ENCODE measurements around the gene LAMC2.

Gene LAMC2

DNA sequence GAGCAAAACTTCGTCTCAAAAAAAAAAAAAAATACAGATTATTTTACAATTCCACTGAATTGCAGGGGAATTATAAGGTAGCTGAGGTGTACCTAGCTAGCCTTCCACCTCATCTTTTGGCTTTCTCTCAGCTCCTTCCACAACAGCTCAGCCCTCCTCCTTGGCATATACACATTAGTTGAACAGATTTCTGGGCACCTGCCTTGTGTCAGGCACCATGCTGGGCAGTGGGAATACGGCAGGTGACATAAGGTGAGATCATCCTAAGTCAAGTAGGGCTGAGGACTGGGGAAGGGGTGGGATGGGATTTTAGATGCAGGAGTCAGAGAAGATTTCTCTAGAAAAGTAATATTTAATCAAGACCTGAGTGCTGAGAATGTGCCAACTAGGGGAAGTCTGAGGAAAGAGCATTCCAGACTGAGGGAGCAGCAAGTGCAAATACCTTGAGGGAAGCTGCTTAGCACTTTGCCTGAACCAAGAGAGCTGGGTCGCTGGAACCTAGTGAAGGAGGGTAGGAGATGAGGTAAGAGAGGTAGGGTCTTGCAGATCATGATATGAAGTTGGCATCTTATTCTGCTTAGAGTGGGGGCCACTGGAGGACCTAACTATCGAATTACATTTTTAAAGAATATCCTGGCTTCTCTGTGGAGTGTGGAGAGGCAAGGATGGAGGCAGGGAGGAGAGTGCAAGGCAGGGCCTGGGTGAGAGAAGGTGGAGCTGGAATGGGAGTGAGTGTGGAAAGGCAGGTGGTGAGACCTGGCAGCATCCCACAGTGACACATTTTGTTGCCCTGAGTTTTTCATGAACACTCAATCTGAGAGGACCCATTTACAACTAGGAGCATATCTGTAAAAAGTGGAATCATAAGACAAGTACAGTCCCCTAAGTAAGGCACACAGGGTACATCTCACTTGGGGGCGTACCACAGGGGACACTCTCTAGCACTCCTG is 28.2 kb downstream of the LAMC2 start:
- no peak for DNase-seq (ENCODE audit: low spot score)

GRCh38 chr1:183215076-183215720 is 29.1 kb downstream of the LAMC2 start:
- DNase-seq (ENCODE audit: low spot score), result no peak

DNA sequence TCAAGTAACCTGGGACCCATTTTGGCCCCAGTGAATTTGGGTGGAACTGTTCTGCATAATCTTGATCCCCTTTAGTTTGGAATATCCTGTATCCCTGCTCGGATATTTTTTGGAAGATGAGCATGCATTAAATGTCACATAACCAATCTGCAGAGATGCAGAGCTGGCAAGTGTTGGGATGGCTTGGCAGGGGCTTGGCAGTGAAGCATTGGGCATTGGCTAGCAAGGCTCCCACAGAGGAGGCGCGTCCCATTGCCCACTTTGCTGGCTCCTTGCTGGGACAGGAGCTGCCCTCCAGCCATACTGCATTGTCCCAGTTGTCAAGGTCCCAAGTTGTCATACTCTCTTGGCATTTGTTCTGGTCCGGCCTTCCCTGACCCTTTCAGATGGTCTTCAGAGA is 29.9 kb downstream of the LAMC2 start:
- no peak for DNase-seq (ENCODE audit: low spot score)

DNA sequence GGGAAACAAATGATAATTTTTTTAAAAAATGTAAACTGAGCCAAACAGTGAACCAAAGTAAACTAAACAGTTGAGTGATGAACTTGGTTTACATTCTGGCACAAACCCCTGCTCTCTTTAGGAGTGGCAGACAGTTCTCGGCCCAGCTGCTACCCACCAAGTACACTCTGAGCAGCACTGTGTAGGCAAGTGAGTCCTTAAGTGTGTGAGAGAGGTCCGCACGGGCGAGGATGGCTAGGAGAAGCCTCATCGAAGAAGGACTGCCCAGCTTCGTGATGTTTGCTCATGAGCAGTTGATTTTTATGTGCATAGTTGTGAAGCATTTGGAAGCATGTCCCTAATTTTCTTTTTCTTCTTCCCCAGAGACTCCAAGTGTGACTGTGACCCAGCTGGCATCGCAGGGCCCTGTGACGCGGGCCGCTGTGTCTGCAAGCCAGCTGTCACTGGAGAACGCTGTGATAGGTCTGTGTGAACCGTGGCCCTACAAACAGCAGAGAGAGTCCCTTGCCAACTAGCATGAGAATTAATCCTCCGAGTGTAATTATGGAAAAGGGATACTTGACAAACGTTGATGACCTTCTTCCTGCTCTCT is 32.1 kb downstream of the LAMC2 start:
- DNase-seq (ENCODE audit: low spot score), result no peak

DNA sequence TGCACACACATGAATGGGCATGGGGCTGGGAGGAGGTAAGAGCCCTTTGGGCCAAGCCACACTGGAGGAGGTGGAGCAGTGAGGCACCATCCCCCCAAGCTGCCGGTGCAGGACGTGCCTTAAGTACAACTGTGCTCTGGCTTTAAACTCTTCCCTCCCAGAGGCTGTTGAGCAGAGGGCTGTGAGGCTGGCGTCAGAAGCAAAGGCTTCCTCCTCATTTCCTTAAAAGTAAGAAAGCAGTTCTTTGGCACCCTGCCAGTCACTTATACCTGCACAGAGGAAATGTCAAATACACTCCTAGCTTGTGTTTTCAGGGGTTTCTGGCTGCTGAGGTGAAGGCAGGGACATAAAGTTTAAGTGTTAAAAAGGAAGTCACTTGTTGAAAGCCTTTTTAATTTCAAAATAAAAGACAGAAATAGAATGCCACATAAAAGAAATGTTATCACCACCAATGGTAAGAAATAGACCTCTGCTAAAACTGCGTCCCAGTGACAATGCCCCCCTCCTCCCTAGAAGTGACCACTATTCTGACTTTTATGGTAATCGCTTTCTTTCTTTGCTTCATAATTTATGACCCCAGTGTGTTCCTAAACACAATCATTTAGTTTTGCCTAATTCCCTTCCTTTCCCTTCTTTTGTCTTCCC is 33.0 kb downstream of the LAMC2 start:
- no peak for DNase-seq (ENCODE audit: low spot score)

- no peak for DNase-seq (ENCODE audit: low spot score)
Observed at GRCh38 chr1:183219616-183220009, 33.5 kb downstream of the LAMC2 start.

GRCh38 chr1:183222909-183223308 is 36.8 kb downstream of the LAMC2 start:
- no peak for DNase-seq (ENCODE audit: low spot score)

DNA sequence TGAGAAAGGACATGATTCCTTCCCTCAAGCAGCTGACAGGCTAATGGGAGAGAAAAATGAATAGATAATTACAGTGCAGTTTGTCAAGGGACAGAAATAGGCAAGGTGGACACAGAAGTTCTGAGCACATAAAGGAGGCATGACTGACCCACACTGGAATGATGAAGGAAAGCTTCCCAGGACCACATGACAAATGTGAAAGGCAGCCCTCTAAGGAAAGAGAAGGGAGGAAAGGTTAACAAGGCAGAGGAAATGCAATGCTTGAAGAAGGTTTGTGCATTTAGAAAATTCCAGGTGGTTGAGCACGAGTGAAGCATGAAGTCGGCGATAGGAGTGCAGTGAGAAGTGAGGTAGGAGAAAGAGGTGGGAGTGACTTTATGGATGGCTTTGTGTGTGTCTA is 37.4 kb downstream of the LAMC2 start:
- no peak for DNase-seq (ENCODE audit: low spot score)

GRCh38 chr1:183226361-183226760 is 40.3 kb downstream of the LAMC2 start:
- DNase-seq (ENCODE audit: low spot score), result no peak

GRCh38 chr1:183226963-183227362 is 40.9 kb downstream of the LAMC2 start:
- DNase-seq (ENCODE audit: low spot score), result no peak

DNA sequence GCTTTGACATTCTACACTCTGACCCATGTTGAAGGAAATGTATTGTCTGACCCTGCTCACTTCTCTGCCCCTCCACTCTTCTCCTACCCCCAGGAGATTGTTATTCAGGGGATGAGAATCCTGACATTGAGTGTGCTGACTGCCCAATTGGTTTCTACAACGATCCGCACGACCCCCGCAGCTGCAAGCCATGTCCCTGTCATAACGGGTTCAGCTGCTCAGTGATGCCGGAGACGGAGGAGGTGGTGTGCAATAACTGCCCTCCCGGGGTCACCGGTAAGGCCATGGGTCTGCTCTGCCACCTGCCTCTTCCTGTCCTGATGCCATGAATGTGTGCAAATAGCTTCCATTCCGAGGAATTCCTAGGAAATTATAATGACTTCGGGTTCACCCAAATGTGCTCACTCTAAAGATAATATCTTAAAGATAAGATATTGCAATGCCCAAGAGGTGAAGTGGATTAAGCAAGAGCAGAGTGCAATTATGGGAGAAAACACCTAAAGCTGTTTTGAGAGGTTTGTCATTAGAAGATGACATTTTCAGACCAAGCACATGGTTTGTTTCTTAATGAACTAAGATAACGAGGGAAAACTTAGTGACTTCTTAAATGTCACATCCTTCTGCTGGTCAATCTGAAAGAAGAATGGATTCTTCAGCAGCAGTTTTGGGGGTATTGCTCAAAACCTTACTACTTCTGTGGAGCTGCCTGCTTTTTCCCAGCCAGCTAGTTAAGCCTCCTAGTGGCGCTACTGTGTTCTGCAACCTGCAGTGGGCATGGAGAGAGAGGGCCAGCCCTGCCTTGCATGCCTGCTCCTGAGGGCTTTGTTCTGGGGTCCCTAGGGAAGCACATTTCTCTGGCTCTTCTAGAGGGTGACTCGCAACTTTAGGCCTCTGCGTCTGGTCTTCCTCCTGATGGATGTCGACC is 41.6 kb downstream of the LAMC2 start:
- peak; percentile 47 for DNase-seq (ENCODE audit: low spot score)

DNA sequence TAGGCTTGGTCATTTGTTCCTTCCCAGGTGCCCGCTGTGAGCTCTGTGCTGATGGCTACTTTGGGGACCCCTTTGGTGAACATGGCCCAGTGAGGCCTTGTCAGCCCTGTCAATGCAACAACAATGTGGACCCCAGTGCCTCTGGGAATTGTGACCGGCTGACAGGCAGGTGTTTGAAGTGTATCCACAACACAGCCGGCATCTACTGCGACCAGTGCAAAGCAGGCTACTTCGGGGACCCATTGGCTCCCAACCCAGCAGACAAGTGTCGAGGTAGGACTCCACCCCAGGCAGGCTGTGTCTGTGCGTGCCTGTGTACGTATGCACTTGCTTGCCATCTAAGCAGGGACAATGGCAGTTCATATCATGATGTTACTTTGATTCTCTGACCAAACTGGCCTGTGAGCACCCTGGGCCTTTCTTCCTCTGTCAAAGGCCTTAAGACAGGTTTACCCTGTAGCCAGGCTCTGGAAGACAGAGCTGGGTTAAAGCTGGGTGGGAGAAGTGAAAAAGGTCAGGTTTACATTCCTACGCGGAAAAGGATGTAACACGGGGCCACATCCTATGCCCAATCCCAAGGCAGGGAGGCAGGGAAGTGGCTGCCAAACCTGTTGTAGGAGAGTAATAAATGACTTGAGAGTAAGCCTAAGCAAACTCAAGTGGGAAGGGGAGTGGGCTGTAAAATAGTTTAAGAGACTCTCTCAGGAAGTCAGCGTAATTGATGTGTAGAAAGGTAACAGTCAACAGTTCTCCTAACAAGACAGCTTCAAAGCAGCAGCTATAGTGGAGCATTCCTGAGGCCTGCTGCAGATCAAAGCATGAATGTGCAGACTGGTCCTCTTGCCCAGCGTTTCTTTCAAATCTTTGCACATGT is 42.5 kb downstream of the LAMC2 start:
- DNase-seq (ENCODE audit: low spot score), result no peak

GRCh38 chr1:183230413-183230812 is 44.3 kb downstream of the LAMC2 start:
- DNase-seq (ENCODE audit: low spot score), result no peak

GRCh38 chr1:183231545-183231944 is 45.5 kb downstream of the LAMC2 start:
- DNase-seq (ENCODE audit: low spot score), result no peak

GRCh38 chr1:183233113-183233512 is 47.0 kb downstream of the LAMC2 start:
- DNase-seq (ENCODE audit: low spot score), result no peak

DNA sequence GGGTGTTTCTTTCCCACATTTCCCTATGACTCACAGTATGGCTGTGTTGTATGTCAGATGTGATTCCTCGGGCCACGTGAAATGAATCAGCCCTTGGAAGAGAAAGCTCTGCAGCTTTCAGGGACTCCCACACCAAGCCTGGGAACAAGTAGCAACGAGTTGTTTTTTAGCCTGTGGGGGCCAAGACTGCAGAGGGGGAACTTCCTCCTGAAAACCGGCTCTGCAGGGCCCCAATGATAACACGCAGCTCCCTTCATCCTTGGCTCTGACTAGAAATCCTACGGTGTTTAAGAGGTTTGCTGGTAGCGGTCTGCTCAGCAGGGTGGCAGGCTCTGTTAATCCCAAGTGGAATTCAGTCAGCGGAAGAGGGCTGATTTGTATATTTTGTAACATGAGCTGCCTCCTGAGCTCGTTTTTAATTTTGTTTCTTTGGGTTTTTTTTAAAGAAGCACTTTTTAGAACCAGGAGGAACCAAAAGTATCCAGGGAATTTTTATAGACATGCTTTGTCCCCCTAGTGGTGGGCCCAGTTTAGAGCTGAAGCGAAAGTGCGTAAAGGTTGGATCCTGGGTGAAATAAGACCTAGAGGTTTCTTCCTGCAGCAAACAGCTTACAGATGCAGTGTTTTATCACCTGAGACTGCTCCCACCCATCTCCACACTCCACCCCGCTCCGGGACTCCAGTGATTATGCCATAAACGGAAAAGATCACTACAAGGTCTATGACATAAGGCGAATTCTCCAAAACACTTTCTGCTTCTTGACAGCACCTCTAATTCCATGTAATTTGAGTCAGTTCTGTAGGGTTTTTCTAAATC is 48.8 kb downstream of the LAMC2 start:
- no peak for DNase-seq (ENCODE audit: low spot score)

- DNase-seq (ENCODE audit: low spot score), result no peak
Observed at GRCh38 chr1:183235503-183235902, 49.4 kb downstream of the LAMC2 start.

DNA sequence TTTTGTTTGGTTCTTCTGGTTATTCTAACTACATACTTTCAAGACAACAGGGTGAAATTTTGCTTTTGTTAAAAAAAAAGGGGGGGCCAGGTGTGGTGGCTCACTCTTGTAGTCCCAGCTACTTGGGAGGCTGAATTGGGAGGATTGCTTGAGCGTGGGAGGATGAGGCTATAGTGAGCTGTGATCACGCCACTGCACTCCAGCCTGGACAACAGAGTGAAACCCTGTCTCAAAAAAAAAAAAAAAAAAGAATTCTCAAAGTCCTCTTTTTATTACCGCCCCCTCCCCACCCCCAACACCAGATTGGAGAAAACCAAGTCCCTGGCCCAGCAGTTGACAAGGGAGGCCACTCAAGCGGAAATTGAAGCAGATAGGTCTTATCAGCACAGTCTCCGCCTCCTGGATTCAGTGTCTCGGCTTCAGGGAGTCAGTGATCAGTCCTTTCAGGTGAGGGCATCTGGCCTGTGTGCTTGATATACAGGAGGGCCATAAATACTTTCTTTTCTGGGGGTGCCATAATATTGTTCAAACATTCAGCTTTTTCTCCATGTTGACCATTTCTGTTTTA is 50.2 kb downstream of the LAMC2 start:
- no peak for DNase-seq (ENCODE audit: low spot score)

DNA sequence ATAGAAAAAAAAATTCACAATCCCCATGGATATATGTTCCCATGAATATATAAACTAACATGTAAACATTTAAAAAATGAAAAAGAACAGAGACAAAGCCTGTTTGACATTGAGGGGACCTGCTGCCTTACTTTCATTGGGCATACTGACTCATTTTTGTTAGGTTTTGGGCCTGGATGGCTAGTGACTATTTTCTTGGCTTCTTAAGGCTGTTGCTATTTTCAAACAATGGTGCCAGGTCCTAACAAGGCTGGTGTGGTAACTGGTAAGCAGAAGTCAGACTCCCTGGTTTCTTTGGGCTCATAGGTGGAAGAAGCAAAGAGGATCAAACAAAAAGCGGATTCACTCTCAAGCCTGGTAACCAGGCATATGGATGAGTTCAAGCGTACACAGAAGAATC is 51.0 kb downstream of the LAMC2 start:
- no peak for DNase-seq (ENCODE audit: low spot score)
